Measurements from ENCODE around the gene PPP1R12A. TPM values are rescaled to one million over a fixed set of nuclear protein-coding genes. Genes with fewer than 3 reads are reported as not detected.
A peak's percentile ranks its signal among the peaks of the same experiment; 100 is the strongest.

PPP1R12A gene
- total and polyA plus RNA-seq, 9 of the 15 experiments (the other 6 are each of a cell fraction or from before 2014, with no cell fraction given) = 26.4 to 119 (median 53.3) TPM

- peak; percentile 94 for TF ChIP-seq AFF4 (CRISPR knock-in tag; IDR thresholded peaks at IDR 0.05)
- TF ChIP-seq NKRF (IDR thresholded peaks at IDR 0.05; ENCODE audit: borderline replicate concordance) = peak; percentile 41
- TF ChIP-seq MBD2 (IDR thresholded peaks at IDR 0.05; ENCODE audit: borderline replicate concordance, low read depth) = no peak
- no peak for TF ChIP-seq SRSF3 (IDR thresholded peaks at IDR 0.05; ENCODE audit: insufficient read depth, low read length)
- no peak for TF ChIP-seq SRSF9 (IDR thresholded peaks at IDR 0.05; ENCODE audit: borderline replicate concordance, low read depth, low read length)
- TF ChIP-seq RBM25 (IDR thresholded peaks at IDR 0.05; ENCODE audit: low read depth, low read length, severe bottlenecking) = no peak
- TF ChIP-seq DIDO1 (tag; IDR thresholded peaks at IDR 0.05; ENCODE audit: low read depth) = no peak
- TF ChIP-seq SRSF7 (optimal IDR thresholded peaks at IDR 0.05; ENCODE audit: low read depth, low read length) = no peak
- peak; percentile 80 for TF ChIP-seq ZNF740 (CRISPR knock-in tag; IDR thresholded peaks at IDR 0.05)
- TF ChIP-seq ZNF740 (tag; IDR thresholded peaks at IDR 0.05) = peak in 1 of 2 experiments; percentile 83; a peak in 2 of 4 replicates
- no peak for TF ChIP-seq ARID2 (IDR thresholded peaks at IDR 0.05)
- TF ChIP-seq ZNF639 (CRISPR knock-in tag; conservative IDR thresholded peaks at IDR 0.05 in 1 of 2, IDR thresholded peaks at IDR 0.05 in 1 of 2) = no peak; a peak in 1 of 4 replicates
- no peak for TF ChIP-seq HMGXB4 (CRISPR knock-in tag; IDR thresholded peaks at IDR 0.05)
Measured at GRCh38 chr12:79934281-79935020, 446 bp downstream of the PPP1R12A start (continued).

Data from K562 (cell line).